Body of pancreas (tissue), 4 donors: ENCODE measurements around the gene PRPF18. TPM values are rescaled to one million over a fixed set of nuclear protein-coding genes. Genes with fewer than 3 reads are reported as not detected.
A peak's percentile ranks its signal among the peaks of the same experiment; 100 is the strongest.

Source experiments
- ATAC-seq: fragments of 150-250 bp; one replicate; pipeline ENCODE4 v1.9.1; 2016
- DNase-seq, 4 donors: peaks; one replicate each; pipeline ENCODE4 v3.0.0-alpha.2; 2019
- H3K27ac ChIP-seq, 4 donors: fragments of 200-600 bp; sonication (generic); 1 replicate in 3 of 4; 2 replicates in 1 of 4; pipeline versions ENCODE4 v1.5.1 to v1.6.1; 2016 to 2019; ENCODE audit warnings: mild to moderate bottlenecking in 1 of 4, mixed read lengths in 1 of 4, moderate library complexity in 1 of 4
- H3K27me3 ChIP-seq, 2 donors: fragments of 200-600 bp; sonication (generic); one replicate each; pipeline ENCODE4 v1.6.0; 2016; ENCODE audit warnings: mild to moderate bottlenecking in 1 of 2
- H3K36me3 ChIP-seq, 2 donors: fragments of 200-600 bp; sonication (generic); replicated peaks in 1 of 2; 2 replicates each; pipeline ENCODE4 v1.5.1; 2016; ENCODE audit warnings: low read depth in 2 of 2; ENCODE audit not compliant: insufficient read depth in 1 of 2
- H3K4me1 ChIP-seq: fragments of 200-600 bp; sonication (generic); one replicate; pipeline ENCODE4 v1.6.0; 2016
- H3K4me3 ChIP-seq, 2 donors: fragments of 200-600 bp; sonication (generic); 1 replicate in 1 of 2; 2 replicates in 1 of 2; pipeline ENCODE4 v1.5.1; 2016 to 2019
- H3K9me3 ChIP-seq, 3 donors: fragments of 200-600 bp; sonication (generic); 1 replicate in 2 of 3; 2 replicates in 1 of 3; pipeline ENCODE4 v1.5.1; 2016
- POLR2A ChIP-seq, 3 donors: fragments of 450-650 bp; IDR thresholded peaks; one replicate each; pipeline ENCODE4 v1.6.1; 2016; ENCODE audit warnings: antibody characterized with exemption in 3 of 3, mild to moderate bottlenecking in 2 of 3
- WGBS, 2 donors: methylation state at CpG; one replicate each; pipeline ENCODE4 v1.1.5; 2017; 5-methylcytosine and 5-hydroxymethylcytosine counted together
- intact Hi-C: fragments of 100-400 bp; cut with DNase I; formaldehyde crosslinking; loops from one replicate; pipeline ENCODE4 v1.15.1; 2023
- total RNA-seq, 2 donors: library from RNA; depleted of rRNA; stranded (reverse); fragments of >200 nt; gene quantifications; one replicate each; pipeline ENCODE4 v1.1.0, GENCODE V29; 2016
- TF ChIP-seq, protein P1 (sequence below), 7 experiments: fragments of 450-650 bp in 4 of 7; fragments of 200-600 bp in 3 of 7; sonication (generic) in 3 of 7; IDR thresholded peaks; one replicate each; pipeline ENCODE4 v1.5.1; 2016 to 2019; ENCODE audit warnings: antibody characterized with exemption in 7 of 7

The PRPF18 gene
- total RNA-seq, 2 donors from 2014 or later, result 13.8 to 22.8 TPM

- 93 to 96% methylated on average over 16 to 20 of the region's 20 CpGs for WGBS, 2 donors
- DNase-seq, result no peak
- H3K36me3 ChIP-seq, result peaks cover 0 to 15% of the 10 kb centered on the region in 2 donors
These were observed 78.9 kb downstream of the PRPF18 start for GRCh38 chr10:13665516-13666262.

DNA sequence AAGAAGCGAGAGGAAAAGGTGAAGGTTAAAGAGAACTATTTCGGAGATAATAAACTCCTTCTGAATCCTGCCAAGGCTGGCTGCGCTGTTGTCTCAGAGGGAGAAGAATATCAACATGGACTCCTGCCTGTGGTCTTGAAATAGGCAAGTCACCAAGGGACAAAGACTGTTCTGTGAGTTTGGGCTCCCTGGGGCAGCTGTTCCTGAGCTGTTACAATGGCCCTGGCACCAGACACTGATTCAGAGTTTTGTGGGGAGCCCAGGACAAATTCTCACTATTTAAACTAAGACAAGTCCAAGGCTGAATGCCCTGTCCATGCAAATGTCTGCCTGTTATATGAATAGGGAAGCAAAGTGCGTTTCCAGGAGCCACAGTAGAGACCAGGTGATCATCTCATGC is 81.4 kb downstream of the PRPF18 start:
- no peak overlapping the region for H3K4me3 ChIP-seq
- DNase-seq, result no peak
- H3K9me3 ChIP-seq, result no peaks in the 10 kb centered on the region
- H3K27ac ChIP-seq, result peak overlapping the region in 1 of 4 donors; percentile 10
- H3K4me1 ChIP-seq, result peaks cover 11% of the 10 kb centered on the region
- no peaks in the 10 kb centered on the region for H3K27me3 ChIP-seq
- TF ChIP-seq, protein P1, sequence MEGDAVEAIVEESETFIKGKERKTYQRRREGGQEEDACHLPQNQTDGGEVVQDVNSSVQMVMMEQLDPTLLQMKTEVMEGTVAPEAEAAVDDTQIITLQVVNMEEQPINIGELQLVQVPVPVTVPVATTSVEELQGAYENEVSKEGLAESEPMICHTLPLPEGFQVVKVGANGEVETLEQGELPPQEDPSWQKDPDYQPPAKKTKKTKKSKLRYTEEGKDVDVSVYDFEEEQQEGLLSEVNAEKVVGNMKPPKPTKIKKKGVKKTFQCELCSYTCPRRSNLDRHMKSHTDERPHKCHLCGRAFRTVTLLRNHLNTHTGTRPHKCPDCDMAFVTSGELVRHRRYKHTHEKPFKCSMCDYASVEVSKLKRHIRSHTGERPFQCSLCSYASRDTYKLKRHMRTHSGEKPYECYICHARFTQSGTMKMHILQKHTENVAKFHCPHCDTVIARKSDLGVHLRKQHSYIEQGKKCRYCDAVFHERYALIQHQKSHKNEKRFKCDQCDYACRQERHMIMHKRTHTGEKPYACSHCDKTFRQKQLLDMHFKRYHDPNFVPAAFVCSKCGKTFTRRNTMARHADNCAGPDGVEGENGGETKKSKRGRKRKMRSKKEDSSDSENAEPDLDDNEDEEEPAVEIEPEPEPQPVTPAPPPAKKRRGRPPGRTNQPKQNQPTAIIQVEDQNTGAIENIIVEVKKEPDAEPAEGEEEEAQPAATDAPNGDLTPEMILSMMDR (IDR thresholded peaks at IDR 0.05), result no peak
- no peak for TF ChIP-seq POLR2A (IDR thresholded peaks at IDR 0.05)
- intact Hi-C loops, result no loop called here
- WGBS, 2 donors, result 68 to 82% methylated on average over 4 of the region's 4 CpGs
- peaks cover 0 to 11% of the 10 kb centered on the region in 2 donors for H3K36me3 ChIP-seq
- ATAC-seq, result no peak

More at GRCh38 chr10:13665516-13666262, 78.9 kb downstream of the PRPF18 start:
- no peak for ATAC-seq
- Histone ChIP-seq H3K27ac (no peak overlapping the region), H3K9me3 (no peaks in the 10 kb centered on the region), H3K4me1 (peaks cover 11% of the 10 kb centered on the region), H3K27me3 (no peaks in the 10 kb centered on the region), H3K4me3 (no peak overlapping the region)
- intact Hi-C loops, result no loop called here
- TF ChIP-seq, protein P1 (IDR thresholded peaks at IDR 0.05), result no peak
- no peak for TF ChIP-seq POLR2A (IDR thresholded peaks at IDR 0.05)

DNA sequence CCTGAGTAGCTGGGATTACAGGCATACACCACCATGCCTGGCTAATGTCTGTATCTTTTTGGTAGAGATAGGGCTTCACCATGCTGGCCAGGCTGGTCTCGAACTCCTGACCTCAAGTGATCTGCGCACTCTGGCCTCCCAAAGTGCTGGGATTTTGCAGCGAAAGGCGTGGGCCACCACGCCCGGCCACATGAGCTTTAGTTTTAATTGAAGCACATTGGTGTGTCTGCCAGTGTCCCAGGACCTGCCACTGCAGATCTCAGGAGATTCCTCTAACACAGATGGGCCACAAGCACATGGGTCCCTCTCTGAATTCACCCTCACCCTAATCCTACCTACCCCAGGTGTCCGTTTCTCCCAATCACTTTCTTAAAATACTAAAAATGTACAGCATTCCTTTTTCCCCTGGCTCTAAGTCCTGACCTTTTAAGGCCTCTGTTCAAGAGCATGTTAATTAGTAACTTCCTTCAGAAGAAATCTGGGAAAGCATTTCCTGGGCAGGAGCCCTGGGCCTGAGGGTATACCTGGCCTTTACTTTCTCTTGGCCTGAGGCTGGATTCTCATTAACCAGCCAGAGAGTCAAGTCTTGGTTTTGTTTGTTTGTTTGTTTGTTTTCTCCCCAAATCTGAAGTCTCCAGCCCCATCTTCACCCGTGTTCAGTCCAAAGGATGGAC is 82.6 kb downstream of the PRPF18 start:
- Histone ChIP-seq H3K36me3 (peaks cover 0 to 11% of the 10 kb centered on the region in 2 donors), H3K4me3 (no peak overlapping the region), H3K27ac (peak overlapping the region in 3 of 4 donors; percentile 1 to 36 (median 26)), H3K27me3 (no peaks in the 10 kb centered on the region), H3K4me1 (peaks cover 11% of the 10 kb centered on the region), H3K9me3 (no peaks in the 10 kb centered on the region)
- no peak for TF ChIP-seq POLR2A (IDR thresholded peaks at IDR 0.05)
- TF ChIP-seq, protein P1 (IDR thresholded peaks at IDR 0.05), result no peak
- no peak for DNase-seq
- 69 to 83% methylated on average over 8 of the region's 8 CpGs for WGBS, 2 donors
- ATAC-seq, result peak; percentile 47
- intact Hi-C loops, result no loop called here

DNA sequence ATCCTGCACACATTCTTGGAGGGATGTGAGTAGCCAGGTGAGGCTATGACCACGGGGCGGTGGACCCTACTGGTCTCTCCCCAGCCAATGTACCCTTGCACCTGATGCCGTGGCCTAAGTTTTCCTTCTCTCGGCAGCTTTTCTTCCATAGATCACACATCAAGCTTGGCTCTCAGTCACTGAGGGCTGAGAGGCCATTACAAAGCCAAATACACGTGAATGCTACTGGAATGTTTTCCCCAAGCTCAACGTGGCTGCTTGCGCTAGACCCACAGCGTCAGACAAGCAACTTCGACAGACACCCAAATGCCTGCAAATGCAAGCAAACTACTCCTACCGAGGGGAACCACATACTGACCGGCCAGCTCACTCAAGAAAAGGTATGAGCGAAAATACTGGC is 83.1 kb downstream of the PRPF18 start:
- Histone ChIP-seq H3K4me3 (no peak overlapping the region), H3K4me1 (peaks cover 11% of the 10 kb centered on the region), H3K27me3 (no peaks in the 10 kb centered on the region), H3K36me3 (peaks cover 0 to 11% of the 10 kb centered on the region in 2 donors), H3K27ac (peak overlapping the region in 2 of 4 donors; percentile 1 to 36), H3K9me3 (no peaks in the 10 kb centered on the region)
- intact Hi-C loops, result no loop called here
- WGBS, 2 donors, result 83 to 88% methylated on average over 12 of the region's 12 CpGs
- no peak for ATAC-seq
- TF ChIP-seq, protein P1 (IDR thresholded peaks at IDR 0.05), result no peak
- no peak for TF ChIP-seq POLR2A (IDR thresholded peaks at IDR 0.05)
- DNase-seq, result no peak
